ENCODE data around the gene SHROOM3. TPM values are rescaled to one million over a fixed set of nuclear protein-coding genes. Genes with fewer than 3 reads are reported as not detected.
A peak's percentile ranks its signal among the peaks of the same experiment; 100 is the strongest.

Gene SHROOM3
- total RNA-seq, 1 donor from 2014 or later: 62.0 TPM

DNA sequence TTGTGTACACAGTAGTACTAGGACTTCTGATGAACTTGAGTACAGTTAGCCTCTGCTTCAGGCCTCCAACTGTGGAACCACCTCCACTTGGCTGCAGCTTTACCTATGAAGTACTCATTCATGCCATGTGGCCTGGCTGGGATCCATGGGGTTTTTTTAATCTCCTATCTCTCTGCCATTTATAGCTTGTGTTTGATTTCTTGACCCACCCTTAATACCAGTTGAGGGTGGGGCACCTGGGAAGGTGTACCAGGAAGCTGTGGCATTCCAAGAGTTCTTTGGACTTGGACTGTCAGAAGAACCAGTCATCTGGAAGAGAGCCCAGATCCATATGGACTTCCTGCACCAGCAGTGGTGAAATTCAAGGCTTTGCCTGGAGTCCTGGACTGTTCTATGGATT lies 230.1 kb downstream of the SHROOM3 start:
- Histone ChIP-seq H3K27me3 (ENCODE audit: low read depth) (no peaks in the 10 kb centered on the region), H3K4me1 (peaks cover 4% of the 10 kb centered on the region), H3K36me3 (no peaks in the 10 kb centered on the region), H3K4me3 (no peak overlapping the region), H3K9me3 (no peaks in the 10 kb centered on the region), H3K27ac (peak overlapping the region; percentile 69)
- TF ChIP-seq, protein P1, sequence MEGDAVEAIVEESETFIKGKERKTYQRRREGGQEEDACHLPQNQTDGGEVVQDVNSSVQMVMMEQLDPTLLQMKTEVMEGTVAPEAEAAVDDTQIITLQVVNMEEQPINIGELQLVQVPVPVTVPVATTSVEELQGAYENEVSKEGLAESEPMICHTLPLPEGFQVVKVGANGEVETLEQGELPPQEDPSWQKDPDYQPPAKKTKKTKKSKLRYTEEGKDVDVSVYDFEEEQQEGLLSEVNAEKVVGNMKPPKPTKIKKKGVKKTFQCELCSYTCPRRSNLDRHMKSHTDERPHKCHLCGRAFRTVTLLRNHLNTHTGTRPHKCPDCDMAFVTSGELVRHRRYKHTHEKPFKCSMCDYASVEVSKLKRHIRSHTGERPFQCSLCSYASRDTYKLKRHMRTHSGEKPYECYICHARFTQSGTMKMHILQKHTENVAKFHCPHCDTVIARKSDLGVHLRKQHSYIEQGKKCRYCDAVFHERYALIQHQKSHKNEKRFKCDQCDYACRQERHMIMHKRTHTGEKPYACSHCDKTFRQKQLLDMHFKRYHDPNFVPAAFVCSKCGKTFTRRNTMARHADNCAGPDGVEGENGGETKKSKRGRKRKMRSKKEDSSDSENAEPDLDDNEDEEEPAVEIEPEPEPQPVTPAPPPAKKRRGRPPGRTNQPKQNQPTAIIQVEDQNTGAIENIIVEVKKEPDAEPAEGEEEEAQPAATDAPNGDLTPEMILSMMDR (IDR thresholded peaks at IDR 0.05): no peak
- intact Hi-C loops (cut with DNase I): no loop called here
- ATAC-seq (peak; percentile 88 to 94), DNase-seq (peak; percentile 64)

DNA sequence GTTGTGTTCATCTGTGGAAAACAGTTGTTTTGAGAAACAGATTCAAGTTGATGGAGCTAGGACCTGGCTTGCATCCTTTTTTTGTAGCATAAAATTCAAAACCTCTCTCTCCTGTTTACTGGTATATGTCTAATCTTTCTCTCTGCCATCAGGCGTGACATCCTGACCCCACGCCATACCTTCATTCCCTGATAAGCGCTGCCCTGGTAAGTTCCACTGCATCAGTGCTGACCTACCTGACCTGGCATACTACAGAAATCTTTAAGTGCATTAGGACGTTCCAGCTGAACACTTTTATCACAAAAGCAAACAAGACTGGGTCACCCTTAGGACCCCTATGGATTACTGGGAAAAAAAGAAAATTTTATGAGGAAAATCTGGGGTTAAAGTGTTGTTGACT lies 230.7 kb downstream of the SHROOM3 start:
- ATAC-seq (peak in 1 of 2 donors; percentile 6), DNase-seq (no peak)
- Histone ChIP-seq H3K36me3 (no peaks in the 10 kb centered on the region), H3K4me3 (no peak overlapping the region), H3K27ac (peak overlapping the region; percentile 69), H3K9me3 (no peaks in the 10 kb centered on the region), H3K27me3 (ENCODE audit: low read depth) (no peaks in the 10 kb centered on the region), H3K4me1 (peaks cover 4% of the 10 kb centered on the region)
- TF ChIP-seq, protein P1 (IDR thresholded peaks at IDR 0.05): no peak
- intact Hi-C loops (cut with DNase I): no loop called here

DNA sequence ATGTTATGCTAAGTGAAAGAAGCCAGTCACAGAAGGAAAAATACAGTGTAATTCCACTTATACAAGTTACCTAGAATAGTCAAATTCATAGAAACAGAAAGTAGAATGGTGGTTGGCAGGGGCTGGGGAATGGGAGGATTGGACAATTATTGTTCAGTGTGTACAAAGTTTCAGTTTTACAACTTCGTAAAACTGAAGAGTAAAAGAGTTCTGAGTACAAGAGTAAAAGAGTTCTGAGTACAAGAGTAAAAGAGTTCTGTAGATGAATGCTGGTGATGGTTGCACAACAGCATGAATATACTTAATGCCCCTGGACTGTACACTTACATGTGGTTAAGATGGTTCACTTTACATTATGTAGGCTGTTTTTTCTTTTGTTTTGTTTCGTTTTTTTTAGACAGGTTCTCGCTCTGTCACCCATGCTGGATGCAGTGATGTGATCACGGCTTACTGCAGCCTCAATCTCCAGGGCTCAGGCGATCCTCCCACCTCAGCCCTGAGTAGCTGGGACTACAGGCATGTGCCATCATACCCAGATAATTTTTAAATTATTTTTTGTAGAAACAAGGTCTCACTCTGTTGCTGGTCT lies 232.0 kb downstream of the SHROOM3 start:
- DNase-seq (no peak), ATAC-seq (no peak)
- H3K27me3 ChIP-seq (ENCODE audit: low read depth): no peaks in the 10 kb centered on the region
- H3K36me3 ChIP-seq: no peaks in the 10 kb centered on the region
- no peaks in the 10 kb centered on the region for H3K9me3 ChIP-seq
- no peak overlapping the region for H3K4me3 ChIP-seq
- no peak overlapping the region for H3K27ac ChIP-seq
- intact Hi-C loops (cut with DNase I): no loop called here
- peaks cover 4% of the 10 kb centered on the region for H3K4me1 ChIP-seq
- TF ChIP-seq, protein P1 (IDR thresholded peaks at IDR 0.05): no peak

DNA sequence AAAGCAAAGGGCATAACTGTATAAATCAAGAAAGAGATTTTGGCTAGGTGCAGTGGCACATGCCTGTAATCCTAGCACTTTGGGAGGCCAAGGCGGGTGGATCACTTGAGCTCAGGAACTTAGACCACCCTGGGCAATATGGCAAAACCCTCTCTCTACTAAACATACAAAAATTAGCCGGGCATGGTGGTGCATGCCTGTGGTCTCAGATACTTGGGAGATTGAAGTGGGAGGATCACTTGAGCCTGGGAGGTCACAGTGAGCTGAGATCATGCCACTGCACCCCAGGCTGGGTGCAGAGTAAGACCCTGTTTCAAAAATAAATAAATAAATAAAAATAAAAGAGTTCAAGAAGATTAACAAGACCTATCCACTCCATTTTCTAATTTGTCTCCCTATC lies 235.6 kb downstream of the SHROOM3 start:
- no peak for DNase-seq
- TF ChIP-seq, protein P1 (IDR thresholded peaks at IDR 0.05): no peak
- H3K9me3 ChIP-seq: no peaks in the 10 kb centered on the region
- no peak overlapping the region for H3K27ac ChIP-seq
- H3K36me3 ChIP-seq: no peaks in the 10 kb centered on the region
- no peak for ATAC-seq
- H3K4me1 ChIP-seq: peaks cover 13% of the 10 kb centered on the region
- H3K4me3 ChIP-seq: no peak overlapping the region
- intact Hi-C loops (cut with DNase I): no loop called here
- no peaks in the 10 kb centered on the region for H3K27me3 ChIP-seq (ENCODE audit: low read depth)

DNA sequence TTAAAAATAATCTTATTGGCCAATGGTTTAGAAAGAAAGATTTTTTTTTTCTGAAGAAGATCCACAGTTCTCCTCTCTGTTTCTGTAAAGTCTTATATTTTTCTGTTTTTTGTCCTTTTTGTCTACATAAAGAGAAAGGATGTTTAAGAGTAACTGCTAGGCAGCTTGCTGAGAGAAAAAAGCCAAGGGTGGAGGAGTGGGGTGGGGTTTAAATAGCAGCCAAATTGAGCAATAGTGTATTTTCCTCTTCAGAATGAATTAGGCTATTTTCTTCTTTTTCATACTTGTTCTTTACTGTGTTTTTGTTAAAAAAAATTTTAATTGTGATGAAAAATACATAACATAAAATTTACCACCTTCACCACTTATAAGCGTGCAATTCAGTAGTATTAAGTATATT lies 238.3 kb downstream of the SHROOM3 start:
- intact Hi-C loops (cut with DNase I): no loop called here
- no peak for DNase-seq

More for the DNA sequence above, 238.3 kb downstream of the SHROOM3 start:
- Histone ChIP-seq H3K27me3 (ENCODE audit: low read depth) (no peaks in the 10 kb centered on the region), H3K9me3 (no peaks in the 10 kb centered on the region), H3K36me3 (no peaks in the 10 kb centered on the region), H3K4me3 (no peak overlapping the region), H3K27ac (no peak overlapping the region), H3K4me1 (peaks cover 13% of the 10 kb centered on the region)
- TF ChIP-seq, protein P1 (IDR thresholded peaks at IDR 0.05): no peak
- no peak for ATAC-seq
